ENCODE results near the gene MPI. TPM values are rescaled to one million over a fixed set of nuclear protein-coding genes. Genes with fewer than 3 reads are reported as not detected.

The MPI gene
- total and polyA plus RNA-seq, 2 donors (not counting 3 experiments of a cell fraction or from before 2014, with no cell fraction given) = 36.3 to 69.3 TPM

- FAIRE-seq = no peak
- BruUV-seq (replicated peaks) = TSS peak; percentile 97
- intact Hi-C loops (cut with micrococcal nuclease) = loop anchor here (1.0 to 5.0 kb wide), 5 partner anchors 30 to 107 kb away; partner anchors contain the start of genes COX5A and SCAMP2
These were observed 46.4 kb upstream of the MPI start for GRCh38 chr15:74843445-74843828.

More at GRCh38 chr15:74843445-74843828, 46.4 kb upstream of the MPI start:
- Histone ChIP-seq H3K36me3 (ENCODE audit: control insufficient read depth in 2 of 2, extremely low read depth in 1 of 2, insufficient read depth in 2 of 2, low read length in 2 of 2) (peaks cover 0 to 20% of the 10 kb centered on the region in 2 experiments), H2AFZ (ENCODE audit: low read depth, low read length) (peak overlapping the region; percentile 1), H3K4me2 (ENCODE audit: insufficient read depth, low read length) (peak overlapping the region; percentile 57), H3K79me2 (ENCODE audit: control insufficient read depth, insufficient read depth, low read length) (peaks cover 2% of the 10 kb centered on the region), H3K9me1 (replicated peaks; ENCODE audit: control insufficient read depth, extremely low read depth, insufficient read depth, low read length) (no peaks in the 10 kb centered on the region), H3K4me1 (ENCODE audit: control insufficient read depth, extremely low read depth, insufficient read depth, low read length) (peaks cover 11% of the 10 kb centered on the region), H3K4me3 (replicated peaks in 1 of 3; ENCODE audit: insufficient read depth in 1 of 3, low read depth in 1 of 3, low read length in 3 of 3) (peak overlapping the region in 2 of 3 experiments; percentile 12 to 71), H3K9ac (replicated peaks; ENCODE audit: extremely low read depth, insufficient read depth, low read length) (peak overlapping the region; percentile 59), H3K9me3 (replicated peaks; ENCODE audit: control insufficient read depth, insufficient read depth, low read length) (no peaks in the 10 kb centered on the region), H3K27ac (ENCODE audit: insufficient read depth, low read depth, low read length) (peak overlapping the region; percentile 60), H3K27me3 (ENCODE audit: control insufficient read depth in 2 of 2, insufficient read depth in 2 of 2, low read length in 2 of 2) (no peaks in the 10 kb centered on the region), H4K20me1 (replicated peaks; ENCODE audit: control insufficient read depth, extremely low read depth, insufficient read depth, low read length) (no peaks in the 10 kb centered on the region)
- TF ChIP-seq FOS (IDR thresholded peaks at IDR 0.05; ENCODE audit: borderline replicate concordance, insufficient read depth, low read length) = no peak
- TF ChIP-seq POLR2AphosphoS5 (IDR thresholded peaks at IDR 0.05; ENCODE audit: insufficient read depth, low read depth, low read length) = no peak
- TF ChIP-seq EZH2 (IDR thresholded peaks at IDR 0.05; ENCODE audit: borderline replicate concordance, low read depth, low read length, severe bottlenecking) = no peak
- no peak for TF ChIP-seq MYC (IDR thresholded peaks at IDR 0.05; ENCODE audit: low read depth, low read length)
- no peak for TF ChIP-seq JUN (IDR thresholded peaks at IDR 0.05; ENCODE audit: borderline replicate concordance, insufficient read depth, insufficient read length, low read depth)
- TF ChIP-seq GATA2 (IDR thresholded peaks at IDR 0.05; ENCODE audit: insufficient read depth, insufficient read length, low read depth, low read length) = no peak
- no peak for TF ChIP-seq POLR2A (IDR thresholded peaks at IDR 0.05; ENCODE audit: low read depth, low read length)
- no peak for TF ChIP-seq CTCF (IDR thresholded peaks at IDR 0.05; ENCODE audit: extremely low read depth in 1 of 2, insufficient read depth in 1 of 2, low read depth in 1 of 2, low read length in 2 of 2)
- no peak for TF ChIP-seq MAX (IDR thresholded peaks at IDR 0.05; ENCODE audit: insufficient read depth, insufficient read length)
- no peak for DNase-seq (ENCODE audit: low read depth, low spot score)
- CTCF ChIA-PET = interaction anchor here (0.9 to 5.3 kb wide), 8 partner anchors 21 to 107 kb away, joined by 3 to 37 read pairs (median 6); no protein-coding TSS in a partner anchor
- dilution Hi-C loops (cut with MboI; ENCODE audit: extremely low pct_ligation_motif_present, low sequenced_read_pairs) = no loop called here
- POLR2A ChIA-PET = no interaction called here
